ENCODE measurements around the gene ZNF90. TPM values are rescaled to one million over a fixed set of nuclear protein-coding genes. Genes with fewer than 3 reads are reported as not detected.
A peak's percentile ranks its signal among the peaks of the same experiment; 100 is the strongest.
"Not testable (repeated sequence)": the region's sequence is repeated elsewhere in the genome, so short reads cannot be mapped to it uniquely, and the experiment has no call there.

Gene ZNF90
- total and polyA plus RNA-seq, 2 experiments from 2014 or later = 7.6 to 11.1 TPM

DNA sequence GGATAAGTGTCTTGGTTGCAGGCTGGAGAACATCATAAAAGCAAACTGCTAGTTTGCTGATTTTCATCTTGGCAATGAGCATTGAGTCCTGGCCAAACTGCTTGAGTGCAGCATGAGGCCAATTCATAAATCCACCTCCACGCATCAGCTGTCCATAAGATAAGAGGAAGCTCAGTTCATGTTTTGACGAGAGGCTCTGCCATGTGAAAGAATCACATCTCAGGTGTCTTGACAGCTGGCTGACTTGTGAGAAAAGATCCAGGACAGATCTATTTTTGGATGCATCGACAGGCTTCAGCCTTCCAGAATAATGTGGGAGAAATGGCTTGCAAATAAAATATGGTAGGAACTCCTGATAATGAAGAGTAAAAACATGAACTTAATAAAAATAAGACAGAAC lies 33.1 kb upstream of the ZNF90 start:
- DNase-seq (ENCODE audit: low read depth in 1 of 2, low spot score in 1 of 2) = peak in 1 of 2 donors; percentile 16
- Histone ChIP-seq H3K27ac (peak overlapping the region; percentile 73), H3K9me3 (ENCODE audit: low read depth) (no peaks in the 10 kb centered on the region), H3K4me1 (ENCODE audit: low read depth) (peaks cover 26% of the 10 kb centered on the region), H3K27me3 (no peaks in the 10 kb centered on the region), H3K36me3 (no peaks in the 10 kb centered on the region), H3K4me3 (no peak overlapping the region)
- TF ChIP-seq, protein P1, sequence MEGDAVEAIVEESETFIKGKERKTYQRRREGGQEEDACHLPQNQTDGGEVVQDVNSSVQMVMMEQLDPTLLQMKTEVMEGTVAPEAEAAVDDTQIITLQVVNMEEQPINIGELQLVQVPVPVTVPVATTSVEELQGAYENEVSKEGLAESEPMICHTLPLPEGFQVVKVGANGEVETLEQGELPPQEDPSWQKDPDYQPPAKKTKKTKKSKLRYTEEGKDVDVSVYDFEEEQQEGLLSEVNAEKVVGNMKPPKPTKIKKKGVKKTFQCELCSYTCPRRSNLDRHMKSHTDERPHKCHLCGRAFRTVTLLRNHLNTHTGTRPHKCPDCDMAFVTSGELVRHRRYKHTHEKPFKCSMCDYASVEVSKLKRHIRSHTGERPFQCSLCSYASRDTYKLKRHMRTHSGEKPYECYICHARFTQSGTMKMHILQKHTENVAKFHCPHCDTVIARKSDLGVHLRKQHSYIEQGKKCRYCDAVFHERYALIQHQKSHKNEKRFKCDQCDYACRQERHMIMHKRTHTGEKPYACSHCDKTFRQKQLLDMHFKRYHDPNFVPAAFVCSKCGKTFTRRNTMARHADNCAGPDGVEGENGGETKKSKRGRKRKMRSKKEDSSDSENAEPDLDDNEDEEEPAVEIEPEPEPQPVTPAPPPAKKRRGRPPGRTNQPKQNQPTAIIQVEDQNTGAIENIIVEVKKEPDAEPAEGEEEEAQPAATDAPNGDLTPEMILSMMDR (IDR thresholded peaks at IDR 0.05; ENCODE audit: low read depth, low read length) = no peak

DNA sequence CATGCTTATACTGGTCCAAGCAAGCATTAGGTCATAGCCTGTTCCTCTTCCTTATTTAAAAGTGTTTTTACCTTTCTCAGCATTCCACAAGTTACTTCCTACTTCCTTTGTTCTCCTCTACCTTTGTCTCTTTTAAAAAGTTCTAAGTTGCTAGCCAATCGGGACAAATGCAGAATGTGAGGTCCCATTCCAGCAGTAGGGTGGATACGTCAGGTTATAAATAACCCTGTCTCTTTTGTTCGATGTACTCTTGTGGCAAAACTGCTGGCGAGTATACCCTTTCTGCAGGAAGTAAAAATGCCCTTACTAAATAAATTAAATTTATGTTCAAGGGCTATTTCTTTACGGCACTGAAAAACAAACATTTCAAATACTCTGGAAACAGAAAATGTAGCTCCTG lies 32.1 kb upstream of the ZNF90 start:
- H3K4me1 ChIP-seq (ENCODE audit: low read depth) = peaks cover 26% of the 10 kb centered on the region
- not testable (repeated sequence) for H3K4me3 ChIP-seq; H3K9me3 ChIP-seq (ENCODE audit: low read depth); H3K36me3 ChIP-seq; H3K27me3 ChIP-seq; DNase-seq (ENCODE audit: low read depth in 1 of 2, low spot score in 1 of 2)
- peak overlapping the region; percentile 73 for H3K27ac ChIP-seq

DNA sequence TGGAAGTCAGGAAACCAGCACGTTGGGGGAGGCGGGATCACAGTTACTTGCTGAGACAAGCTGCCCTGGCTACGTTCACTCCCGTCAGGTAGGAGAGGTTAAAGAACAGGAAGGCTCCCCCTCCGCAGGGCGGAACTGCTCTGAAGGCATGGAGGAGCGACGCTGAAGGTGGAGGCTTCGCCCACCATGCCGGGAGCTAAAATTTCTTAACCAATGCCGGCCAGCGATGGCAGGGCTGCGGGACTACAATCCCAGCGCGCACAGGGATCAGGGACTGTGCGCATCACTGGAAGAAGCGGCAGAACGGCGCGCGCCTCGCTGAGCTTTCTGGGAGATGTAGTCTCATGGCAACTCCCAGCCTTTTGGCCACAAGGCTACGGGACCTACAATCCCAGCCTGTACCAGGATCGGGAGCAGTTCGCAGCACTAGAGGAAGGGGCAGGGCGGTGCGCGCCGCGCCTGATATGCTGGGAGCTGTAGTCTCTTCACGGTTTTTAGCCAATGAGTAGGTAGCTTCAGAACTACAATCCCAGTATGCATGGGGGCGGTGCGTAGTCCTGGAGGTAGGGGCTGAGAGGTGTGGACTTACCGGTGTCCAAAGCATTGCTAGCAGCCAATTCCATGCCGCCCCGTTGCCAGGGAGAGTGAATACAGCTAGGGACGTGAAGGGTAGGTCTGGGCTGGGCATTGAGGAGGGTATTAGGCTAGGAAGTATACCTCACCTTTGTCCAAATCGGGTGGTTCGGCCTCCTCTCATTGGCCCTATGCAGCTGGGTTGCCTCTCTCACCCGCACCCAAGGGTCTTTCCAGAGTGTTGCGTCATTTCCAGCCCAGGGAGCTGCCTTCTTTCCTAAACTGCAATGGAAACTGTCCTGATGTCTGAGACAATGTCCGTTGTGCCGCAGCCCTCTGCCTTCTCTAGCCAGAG lies 25.7 kb upstream of the ZNF90 start:
- TF ChIP-seq, protein P1 (IDR thresholded peaks at IDR 0.05; ENCODE audit: low read depth, low read length) = no peak
- Histone ChIP-seq H3K4me1 (ENCODE audit: low read depth) (no peaks in the 10 kb centered on the region), H3K27me3 (no peaks in the 10 kb centered on the region), H3K27ac (peak overlapping the region; percentile 80), H3K36me3 (no peaks in the 10 kb centered on the region), H3K4me3 (peak overlapping the region; percentile 48), H3K9me3 (ENCODE audit: low read depth) (no peaks in the 10 kb centered on the region)
- DNase-seq (ENCODE audit: low read depth in 1 of 2, low spot score in 1 of 2) = peak; percentile 98 to 100

DNA sequence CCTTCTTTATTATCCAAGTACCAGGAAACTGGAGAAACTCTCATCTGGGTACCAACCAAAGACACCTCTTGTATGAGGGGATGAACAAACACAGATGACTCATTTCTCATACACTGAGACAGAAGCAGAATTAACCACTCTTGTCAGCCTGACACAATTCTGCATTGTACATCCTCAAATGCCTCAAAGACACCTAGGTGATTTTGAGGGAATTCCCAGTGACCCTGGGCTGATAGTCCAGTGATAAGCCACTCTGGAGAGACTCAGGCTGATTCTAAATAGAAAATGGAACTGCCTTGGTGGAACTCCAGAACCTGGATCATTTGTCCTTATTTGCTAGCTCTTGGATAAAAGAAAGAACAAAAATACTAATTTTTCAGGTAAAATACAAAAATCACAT lies 19.1 kb upstream of the ZNF90 start:
- H3K4me3 ChIP-seq; H3K27ac ChIP-seq; H3K27me3 ChIP-seq; H3K9me3 ChIP-seq (ENCODE audit: low read depth); H3K4me1 ChIP-seq (ENCODE audit: low read depth); H3K36me3 ChIP-seq; DNase-seq (ENCODE audit: low read depth in 1 of 2, low spot score in 1 of 2): not testable (repeated sequence)

DNA sequence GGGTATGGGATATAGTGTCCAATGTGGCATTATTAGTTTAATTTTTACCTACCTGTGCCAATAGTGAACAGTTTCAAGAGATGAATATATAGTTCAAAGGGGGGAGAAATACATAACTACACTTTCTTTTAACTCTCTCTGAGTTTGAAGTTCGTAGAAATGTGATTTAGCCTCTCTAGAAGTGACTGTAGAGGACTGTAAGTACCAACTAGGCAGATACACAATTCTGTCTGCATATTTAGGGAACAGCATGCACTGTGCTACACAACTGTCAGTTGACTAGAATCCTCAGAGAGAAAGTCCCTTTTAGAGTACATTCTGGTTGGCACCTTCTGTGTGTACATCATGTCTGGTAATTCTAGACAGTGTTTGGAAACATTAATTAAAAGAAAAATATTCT lies 17.5 kb upstream of the ZNF90 start:
- Histone ChIP-seq H3K4me3 (no peak overlapping the region), H3K27ac (no peak overlapping the region), H3K9me3 (ENCODE audit: low read depth) (no peaks in the 10 kb centered on the region), H3K27me3 (no peaks in the 10 kb centered on the region), H3K36me3 (no peaks in the 10 kb centered on the region), H3K4me1 (ENCODE audit: low read depth) (no peaks in the 10 kb centered on the region)
- no peak for DNase-seq (ENCODE audit: low read depth in 1 of 2, low spot score in 1 of 2)
- TF ChIP-seq, protein P1 (IDR thresholded peaks at IDR 0.05; ENCODE audit: low read depth, low read length) = no peak

DNA sequence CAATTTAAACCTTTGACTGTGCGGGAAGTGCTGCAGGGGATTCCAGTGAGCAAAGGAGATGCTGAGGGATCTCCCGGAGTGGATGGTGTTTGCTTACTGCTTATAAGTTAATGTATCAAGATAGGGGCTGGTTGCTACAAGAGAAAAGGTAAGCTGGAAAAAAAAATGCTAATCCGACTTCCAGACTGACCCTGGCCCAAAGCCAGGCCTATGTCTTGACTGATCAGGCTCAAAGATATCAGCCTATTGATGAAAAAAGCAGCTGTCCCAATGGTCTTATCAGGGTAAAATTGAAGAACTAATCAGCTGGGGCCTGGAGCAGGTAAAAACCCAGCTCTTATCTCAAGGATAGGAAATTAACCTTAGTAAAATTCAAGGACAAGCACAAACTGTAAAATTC lies 10.9 kb upstream of the ZNF90 start:
- DNase-seq (ENCODE audit: low read depth in 1 of 2, low spot score in 1 of 2) = no peak
- TF ChIP-seq, protein P1 (IDR thresholded peaks at IDR 0.05; ENCODE audit: low read depth, low read length) = no peak
- no peaks in the 10 kb centered on the region for H3K36me3 ChIP-seq
- no peak overlapping the region for H3K4me3 ChIP-seq
- H3K27ac ChIP-seq = no peak overlapping the region
- no peaks in the 10 kb centered on the region for H3K9me3 ChIP-seq (ENCODE audit: low read depth)
- H3K4me1 ChIP-seq (ENCODE audit: low read depth) = no peaks in the 10 kb centered on the region
- no peaks in the 10 kb centered on the region for H3K27me3 ChIP-seq

All from cardiac muscle cell (in vitro differentiated cells and primary cell).